Karpas-422 (cell line): ENCODE results near the gene BSPH1. TPM values are rescaled to one million over a fixed set of nuclear protein-coding genes. Genes with fewer than 3 reads are reported as not detected.

Experiments
- DNase-seq: peaks from one replicate; pipeline ENCODE4 v3.0.0-alpha.2; 2015
- H2AFZ ChIP-seq: fragments of 200-600 bp; sonication (generic); 2 replicates; pipeline ENCODE4 v1.6.1; 2014; ENCODE audit warnings: antibody characterized with exemption, low read length, mixed read lengths
- H3K27ac ChIP-seq: fragments of 200-600 bp; sonication (generic); 2 replicates; pipeline ENCODE4 v1.5.1; 2014; ENCODE audit warnings: mild to moderate bottlenecking, low read length, moderate library complexity
- H3K27me3 ChIP-seq: fragments of 200-600 bp; sonication (generic); 2 replicates; pipeline ENCODE4 v1.6.1; 2014; ENCODE audit warnings: low read length, mixed read lengths
- H3K36me3 ChIP-seq: fragments of 200-600 bp; sonication (generic); 2 replicates; pipeline ENCODE4 v1.6.1; 2014; ENCODE audit warnings: low read length, mixed read lengths; ENCODE audit not compliant: insufficient read depth
- H3K4me1 ChIP-seq: fragments of 200-600 bp; sonication (generic); 2 replicates; pipeline ENCODE4 v1.6.1; 2014; ENCODE audit warnings: mild to moderate bottlenecking, low read length, mixed read lengths
- H3K4me2 ChIP-seq: fragments of 200-600 bp; sonication (generic); 2 replicates; pipeline ENCODE4 v1.6.1; 2014; ENCODE audit warnings: low read length, low read depth, mild to moderate bottlenecking; ENCODE audit not compliant: poor library complexity, severe bottlenecking
- H3K4me3 ChIP-seq: fragments of 200-600 bp; sonication (generic); 2 replicates; pipeline ENCODE4 v1.5.1; 2014; ENCODE audit warnings: mild to moderate bottlenecking, antibody characterized with exemption, low read length, mixed read lengths
- H3K79me2 ChIP-seq: fragments of 200-600 bp; sonication (generic); 2 replicates; pipeline ENCODE4 v1.6.1; 2014; ENCODE audit warnings: mild to moderate bottlenecking, low read length, mixed read lengths
- H3K9ac ChIP-seq: fragments of 200-600 bp; sonication (generic); 2 replicates; pipeline ENCODE4 v1.6.0; 2014; ENCODE audit warnings: low read length
- H3K9me2 ChIP-seq: fragments of 200-600 bp; sonication (generic), shearing (Covaris generic); replicated peaks from 2 replicates; pipeline ENCODE4 v1.6.0; 2014; ENCODE audit warnings: mild to moderate bottlenecking, low read length, moderate library complexity; ENCODE audit not compliant: insufficient read depth
- H3K9me3 ChIP-seq: fragments of 300-700, 200-600 bp; sonication (generic); 2 replicates; pipeline ENCODE4 v1.6.1; 2014; ENCODE audit warnings: low read length, mixed read lengths
- H4K20me1 ChIP-seq: fragments of 200-600 bp; sonication (generic); 2 replicates; pipeline ENCODE4 v1.6.1; 2014; ENCODE audit warnings: mild to moderate bottlenecking, antibody characterized with exemption, low read length, low read depth; ENCODE audit not compliant: insufficient read depth
- total RNA-seq: library from RNA; depleted of rRNA; stranded (reverse); fragments of >200 nt; shearing (Covaris generic); gene quantifications from 2 replicates; pipeline ENCODE4 v1.2.3, GENCODE V29; 2014; ENCODE audit warnings: low replicate concordance; rRNA removed

The BSPH1 gene, protein sequence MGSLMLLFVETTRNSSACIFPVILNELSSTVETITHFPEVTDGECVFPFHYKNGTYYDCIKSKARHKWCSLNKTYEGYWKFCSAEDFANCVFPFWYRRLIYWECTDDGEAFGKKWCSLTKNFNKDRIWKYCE
- not detected in 2 replicates for total RNA-seq

DNA sequence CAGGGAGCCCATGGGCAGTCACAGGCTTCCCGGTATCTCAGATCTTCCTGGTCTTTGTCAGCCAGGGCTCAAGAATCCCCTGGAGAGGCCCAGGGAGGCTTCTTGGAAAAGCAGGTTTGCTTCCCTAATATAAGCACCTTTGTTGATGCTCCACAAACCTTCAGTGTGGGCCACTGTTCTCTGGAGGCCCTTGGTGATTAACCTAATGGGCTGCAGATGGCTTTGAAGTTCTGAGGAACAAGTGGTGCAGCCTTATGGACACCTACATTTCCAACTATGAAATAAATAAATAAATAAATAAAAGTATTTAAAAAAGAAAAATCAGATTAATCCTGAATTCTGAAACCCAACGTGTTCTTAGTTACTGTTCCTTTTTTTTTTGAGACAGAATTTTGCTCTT, at the start of gene BSPH1:
Gene BSPH1 (minus strand): TSS at position 101 of the 400 bp plus-strand sequence. CDS start 89 bp downstream, at position 12.
- no peak within 1 kb of the TSS for H2AFZ ChIP-seq
- no peaks in the 10 kb centered on the region for H4K20me1 ChIP-seq
- H3K4me3 ChIP-seq, result no peak within 1 kb of the TSS
- H3K27me3 ChIP-seq, result no peaks in the 10 kb centered on the region
- no peaks in the 10 kb centered on the region for H3K4me1 ChIP-seq
- no peak within 1 kb of the TSS for H3K4me2 ChIP-seq
- H3K9me2 ChIP-seq, result no peaks in the 10 kb centered on the region
- H3K36me3 ChIP-seq, result no peaks in the 10 kb centered on the region
- no peak for DNase-seq
- no peak within 1 kb of the TSS for H3K9ac ChIP-seq
- no peaks in the 10 kb centered on the region for H3K79me2 ChIP-seq
- no peak within 1 kb of the TSS for H3K27ac ChIP-seq
- no peaks in the 10 kb centered on the region for H3K9me3 ChIP-seq

DNA sequence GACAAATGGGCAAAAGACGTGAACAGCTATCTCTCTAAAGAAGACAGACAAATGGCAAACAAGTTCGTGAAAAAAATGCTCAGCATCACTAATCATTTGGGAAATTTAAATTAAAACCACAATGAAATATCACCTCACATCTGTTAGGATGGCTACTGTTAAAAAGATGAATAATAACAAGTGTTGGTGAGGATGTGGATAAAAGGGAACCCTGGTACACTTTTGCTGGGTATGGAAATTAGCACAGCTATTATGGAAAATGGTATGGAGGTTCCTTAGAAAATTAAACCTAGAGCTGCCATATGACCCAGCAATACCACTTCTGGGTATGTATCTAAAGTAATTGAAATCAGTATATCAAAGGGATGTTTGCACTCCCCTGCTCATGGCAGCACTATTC, 44.8 kb upstream of the BSPH1 start:
- Histone ChIP-seq H4K20me1 (no peaks in the 10 kb centered on the region), H2AFZ (no peak overlapping the region), H3K9me2 (no peaks in the 10 kb centered on the region), H3K36me3 (no peaks in the 10 kb centered on the region), H3K9me3 (peaks cover 4% of the 10 kb centered on the region), H3K27me3 (no peaks in the 10 kb centered on the region), H3K4me2 (no peak overlapping the region), H3K27ac (no peak overlapping the region), H3K4me1 (no peaks in the 10 kb centered on the region), H3K4me3 (no peak overlapping the region), H3K9ac (no peak overlapping the region), H3K79me2 (no peaks in the 10 kb centered on the region)
- no peak for DNase-seq

DNA sequence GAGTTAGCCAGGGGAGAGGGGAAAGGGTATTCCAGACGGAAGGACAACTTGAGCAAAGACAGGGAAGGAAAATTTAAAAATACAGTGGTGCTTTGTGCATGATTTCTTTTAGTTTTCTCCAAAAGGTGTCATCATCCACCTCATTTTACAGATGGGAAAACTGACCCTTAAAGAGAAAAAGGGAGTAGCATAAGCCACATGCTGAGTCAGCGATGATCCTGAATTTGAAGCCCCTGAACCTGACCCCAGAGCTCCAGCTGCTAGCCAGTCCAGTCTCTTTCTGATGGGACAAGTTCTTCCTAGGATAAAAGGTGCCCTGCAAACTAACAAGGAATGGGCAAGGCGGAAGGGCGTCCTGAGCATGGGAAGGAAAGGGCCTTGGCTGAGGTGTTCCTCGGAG, 41.6 kb upstream of the BSPH1 start:
- H3K4me1 ChIP-seq, result no peaks in the 10 kb centered on the region

DNA sequence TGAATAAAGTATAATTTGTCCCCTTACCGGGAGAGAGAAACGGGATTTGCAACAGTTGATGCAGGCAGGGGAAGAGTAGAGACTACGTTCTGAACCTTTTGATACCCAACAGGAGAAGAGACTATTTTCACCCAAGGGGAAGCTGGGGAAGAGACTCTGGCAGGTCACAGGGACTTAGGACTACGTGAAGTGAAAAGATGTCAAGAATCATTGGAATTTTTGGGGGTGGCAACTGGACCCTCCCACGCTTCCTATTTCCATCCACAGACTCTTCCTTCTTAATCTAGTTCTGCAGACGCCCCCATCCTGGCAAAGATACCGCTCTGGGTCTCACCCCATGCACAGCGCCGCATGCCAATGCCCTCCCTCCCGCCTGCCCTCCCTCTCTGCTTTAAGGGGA, 38.1 kb upstream of the BSPH1 start:
- Histone ChIP-seq H3K4me2 (no peak overlapping the region), H4K20me1 (no peaks in the 10 kb centered on the region), H3K4me3 (no peak overlapping the region), H3K9ac (no peak overlapping the region), H3K36me3 (no peaks in the 10 kb centered on the region), H3K9me2 (no peaks in the 10 kb centered on the region), H3K27ac (no peak overlapping the region), H3K9me3 (no peaks in the 10 kb centered on the region), H3K79me2 (no peaks in the 10 kb centered on the region), H3K27me3 (no peaks in the 10 kb centered on the region), H3K4me1 (no peaks in the 10 kb centered on the region), H2AFZ (no peak overlapping the region)
- no peak for DNase-seq

More for the DNA sequence above, 41.6 kb upstream of the BSPH1 start:
- no peaks in the 10 kb centered on the region for H4K20me1 ChIP-seq
- no peaks in the 10 kb centered on the region for H3K79me2 ChIP-seq
- DNase-seq, result no peak
- no peak overlapping the region for H2AFZ ChIP-seq
- H3K4me2 ChIP-seq, result no peak overlapping the region
- H3K36me3 ChIP-seq, result no peaks in the 10 kb centered on the region
- no peaks in the 10 kb centered on the region for H3K9me2 ChIP-seq
- no peaks in the 10 kb centered on the region for H3K27me3 ChIP-seq
- H3K9ac ChIP-seq, result no peak overlapping the region
- no peak overlapping the region for H3K4me3 ChIP-seq
- H3K27ac ChIP-seq, result no peak overlapping the region
- H3K9me3 ChIP-seq, result peaks cover 4% of the 10 kb centered on the region

DNA sequence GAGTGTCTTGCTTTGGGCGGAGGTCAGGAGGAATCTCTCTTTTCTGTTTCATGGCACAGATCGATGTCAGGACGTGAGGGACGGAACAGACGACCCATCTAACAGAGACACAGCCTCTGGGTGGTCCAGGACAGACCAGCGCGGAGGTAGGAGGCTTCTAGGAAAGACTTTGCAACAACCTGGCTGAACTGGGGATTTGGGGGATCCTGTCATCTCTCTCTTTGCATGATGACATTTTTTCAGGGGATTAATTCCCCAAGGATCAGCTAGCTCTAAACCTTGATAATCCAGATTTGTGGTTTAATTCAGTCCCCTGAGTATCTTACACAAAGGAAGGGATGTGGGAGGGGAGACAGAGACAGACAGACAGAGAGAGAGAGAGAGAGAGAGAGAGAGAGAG, 37.5 kb upstream of the BSPH1 start:
- no peaks in the 10 kb centered on the region for H3K36me3 ChIP-seq
- H3K9me3 ChIP-seq, result no peaks in the 10 kb centered on the region
- H3K9ac ChIP-seq, result no peak overlapping the region
- no peaks in the 10 kb centered on the region for H3K9me2 ChIP-seq
- H3K4me1 ChIP-seq, result no peaks in the 10 kb centered on the region
- no peak overlapping the region for H3K4me3 ChIP-seq
- H3K27me3 ChIP-seq, result no peaks in the 10 kb centered on the region
- no peak overlapping the region for H2AFZ ChIP-seq
- H3K79me2 ChIP-seq, result no peaks in the 10 kb centered on the region
- no peaks in the 10 kb centered on the region for H4K20me1 ChIP-seq
- DNase-seq, result no peak
- no peak overlapping the region for H3K27ac ChIP-seq
- no peak overlapping the region for H3K4me2 ChIP-seq

DNA sequence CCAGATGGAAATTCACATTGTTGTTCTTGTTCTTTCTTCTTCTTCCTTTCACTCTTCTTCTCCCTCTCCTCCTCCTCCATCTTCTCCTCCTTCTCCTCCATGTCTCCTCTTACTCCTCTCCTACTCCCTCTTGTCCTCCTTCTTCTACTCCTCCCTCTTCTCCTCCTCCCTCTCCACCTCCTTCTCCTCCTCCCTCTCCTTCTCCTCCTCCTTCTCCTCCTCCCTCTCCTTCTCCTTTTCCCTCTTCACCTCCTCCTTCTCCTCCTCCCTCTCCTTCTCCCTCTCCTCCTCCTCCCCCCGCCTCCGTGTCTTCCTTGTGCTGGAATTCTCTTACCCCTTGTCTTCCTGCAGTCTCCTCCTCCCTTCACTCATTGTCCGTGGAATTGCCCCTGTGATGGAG, 33.5 kb upstream of the BSPH1 start:
- Histone ChIP-seq H3K4me2 (no peak overlapping the region), H3K27me3 (no peaks in the 10 kb centered on the region), H3K9me2 (no peaks in the 10 kb centered on the region), H4K20me1 (no peaks in the 10 kb centered on the region), H3K9me3 (no peaks in the 10 kb centered on the region), H2AFZ (no peak overlapping the region), H3K36me3 (no peaks in the 10 kb centered on the region), H3K4me3 (no peak overlapping the region), H3K27ac (no peak overlapping the region), H3K79me2 (no peaks in the 10 kb centered on the region), H3K4me1 (no peaks in the 10 kb centered on the region), H3K9ac (no peak overlapping the region)
- DNase-seq, result no peak

DNA sequence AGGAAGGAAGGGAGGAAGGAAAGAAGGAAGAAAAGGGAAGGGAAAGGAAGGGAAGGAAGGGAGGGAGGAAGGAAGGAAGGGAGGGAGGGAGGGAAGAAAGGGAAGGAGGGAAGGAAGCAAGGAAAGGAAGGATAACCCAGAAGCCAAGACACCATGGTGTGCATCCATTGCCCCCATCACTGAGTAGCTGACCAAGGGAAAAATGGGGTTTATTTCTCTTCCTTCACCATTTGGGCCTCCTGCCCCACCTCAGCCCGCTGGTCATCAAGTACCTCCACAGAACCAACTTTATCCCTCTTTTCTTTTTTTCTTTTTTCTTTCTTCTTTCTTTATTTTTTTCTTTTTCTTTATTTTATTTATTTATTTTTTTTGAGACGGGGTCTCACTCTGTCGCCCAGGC, 31.5 kb upstream of the BSPH1 start:
- no peaks in the 10 kb centered on the region for H4K20me1 ChIP-seq
- H3K9ac ChIP-seq, result no peak overlapping the region
- no peak overlapping the region for H2AFZ ChIP-seq
- DNase-seq, result no peak
- no peaks in the 10 kb centered on the region for H3K36me3 ChIP-seq
- no peak overlapping the region for H3K4me2 ChIP-seq
- H3K9me2 ChIP-seq, result no peaks in the 10 kb centered on the region
- H3K79me2 ChIP-seq, result no peaks in the 10 kb centered on the region
- H3K27ac ChIP-seq, result no peak overlapping the region
- H3K9me3 ChIP-seq, result no peaks in the 10 kb centered on the region
- no peaks in the 10 kb centered on the region for H3K27me3 ChIP-seq
- H3K4me1 ChIP-seq, result no peaks in the 10 kb centered on the region
- no peak overlapping the region for H3K4me3 ChIP-seq

DNA sequence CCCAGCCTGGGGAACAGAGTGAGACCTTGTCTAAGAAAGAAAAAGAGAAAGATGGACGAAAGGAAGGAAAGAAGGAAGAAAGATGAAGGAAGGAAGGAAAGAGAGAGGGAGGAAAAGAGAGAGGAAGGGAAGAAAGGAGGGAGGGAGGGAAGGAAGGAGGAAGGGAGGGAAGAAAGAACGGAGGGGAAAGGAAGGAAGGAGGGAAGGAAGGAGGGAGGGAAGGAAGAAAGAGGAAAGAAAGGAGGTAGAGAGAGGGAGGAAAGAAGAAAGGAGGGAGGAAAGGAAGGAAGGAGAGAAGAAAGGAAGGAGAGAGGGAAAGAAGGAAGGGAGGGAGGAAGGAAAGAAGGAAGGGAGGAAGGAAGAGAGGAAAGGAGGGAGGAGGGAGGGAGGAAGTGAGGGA, 31.0 kb upstream of the BSPH1 start:
- Histone ChIP-seq H4K20me1 (no peaks in the 10 kb centered on the region), H3K4me2 (no peak overlapping the region), H3K9me2 (no peaks in the 10 kb centered on the region), H3K9me3 (no peaks in the 10 kb centered on the region), H3K4me1 (no peaks in the 10 kb centered on the region), H3K4me3 (no peak overlapping the region), H3K27me3 (no peaks in the 10 kb centered on the region), H3K36me3 (no peaks in the 10 kb centered on the region), H3K27ac (no peak overlapping the region), H3K79me2 (no peaks in the 10 kb centered on the region), H2AFZ (no peak overlapping the region), H3K9ac (no peak overlapping the region)
- DNase-seq, result no peak

DNA sequence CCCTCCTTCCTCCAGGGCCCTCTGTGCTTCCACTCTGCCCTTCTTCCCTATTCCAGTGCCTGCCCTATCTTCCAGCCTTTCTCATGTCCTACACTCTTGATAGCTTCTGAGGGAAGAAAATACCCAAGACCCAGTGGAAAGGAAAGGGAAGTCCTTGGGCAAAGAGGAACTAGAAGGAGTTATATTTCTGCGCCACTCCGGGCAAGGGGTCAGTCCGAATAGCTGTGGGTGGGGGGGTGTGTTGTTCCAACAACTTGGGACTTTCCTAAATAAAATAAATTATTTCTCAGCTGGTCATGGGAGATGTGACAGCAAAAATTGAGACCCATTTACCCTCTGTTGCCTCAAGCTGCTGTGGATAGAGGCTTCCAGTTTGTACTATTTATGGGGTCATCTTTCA, 28.7 kb upstream of the BSPH1 start:
- no peaks in the 10 kb centered on the region for H3K4me1 ChIP-seq
- H2AFZ ChIP-seq, result no peak overlapping the region
- H3K4me2 ChIP-seq, result no peak overlapping the region
- no peak overlapping the region for H3K4me3 ChIP-seq
- H4K20me1 ChIP-seq, result no peaks in the 10 kb centered on the region
- no peak overlapping the region for H3K9ac ChIP-seq
- H3K36me3 ChIP-seq, result no peaks in the 10 kb centered on the region
- no peaks in the 10 kb centered on the region for H3K9me3 ChIP-seq
- no peaks in the 10 kb centered on the region for H3K9me2 ChIP-seq
- H3K79me2 ChIP-seq, result no peaks in the 10 kb centered on the region
- no peaks in the 10 kb centered on the region for H3K27me3 ChIP-seq
- DNase-seq, result no peak
- H3K27ac ChIP-seq, result no peak overlapping the region
